ENCODE data around the gene FAM163A.
"Not testable (repeated sequence)": the region's sequence is repeated elsewhere in the genome, so short reads cannot be mapped to it uniquely, and the experiment has no call there.

Gene FAM163A

GRCh38 chr1:179817789-179818188, 74.7 kb downstream of the FAM163A start:
- DNase-seq = no peak

DNA sequence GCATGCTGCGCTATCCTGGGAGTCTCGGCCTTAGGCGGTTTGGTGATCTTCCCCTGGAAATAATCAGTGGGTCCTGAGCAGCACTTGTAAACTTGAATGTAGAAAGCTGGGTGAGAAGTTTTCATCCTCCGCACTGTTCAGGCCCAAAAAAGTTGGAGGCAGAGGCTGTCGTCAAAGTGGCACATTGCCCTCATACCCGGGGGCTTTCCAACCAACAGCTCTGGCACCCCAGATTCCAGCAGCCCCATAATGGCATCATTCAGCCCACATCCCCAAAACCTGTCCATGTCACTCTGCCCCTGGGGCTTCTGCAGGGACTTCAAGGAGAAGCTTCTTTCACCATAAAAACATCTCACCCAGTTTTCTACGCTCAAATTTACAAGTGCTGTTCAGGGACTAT, 75.2 kb downstream of the FAM163A start:
- no peak for DNase-seq

- no peak for DNase-seq
Observed at GRCh38 chr1:179818743-179819173, 75.7 kb downstream of the FAM163A start.

DNA sequence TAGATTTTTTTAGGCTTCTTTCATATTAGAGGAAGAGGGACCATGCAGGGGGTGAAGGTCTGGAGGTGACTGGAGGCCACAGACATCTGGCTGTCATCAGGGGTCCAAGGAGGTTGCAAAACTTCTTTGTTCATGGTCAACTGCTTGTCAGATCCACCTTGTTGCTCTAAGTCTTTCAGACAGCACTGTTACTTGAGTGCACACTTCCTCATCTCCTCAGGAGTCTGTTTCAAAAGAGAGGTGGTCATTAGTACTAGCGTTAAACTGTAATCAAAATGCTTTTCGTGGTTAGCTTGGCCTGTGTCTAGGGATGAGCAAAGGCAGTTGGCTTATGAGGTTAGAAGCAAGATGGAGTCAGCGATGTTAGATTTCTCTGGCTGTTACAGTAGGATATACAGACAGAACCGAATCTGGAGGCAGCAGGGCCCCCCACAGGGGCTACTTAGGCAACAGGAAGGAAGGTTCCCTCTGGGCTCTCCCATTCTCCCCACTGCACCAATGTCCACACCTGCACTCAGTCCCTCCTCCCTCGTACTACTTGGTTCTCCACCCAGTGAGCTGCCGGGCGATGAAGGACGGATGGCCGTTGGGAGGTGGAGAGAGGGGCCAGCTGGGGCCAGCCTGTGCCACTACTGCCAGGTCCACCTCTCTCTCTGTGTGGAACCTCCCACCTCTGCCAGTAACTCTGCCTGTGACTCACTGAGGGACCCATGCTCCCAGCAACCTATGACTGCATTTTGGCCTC, 77.3 kb downstream of the FAM163A start:
- DNase-seq = no peak

DNA sequence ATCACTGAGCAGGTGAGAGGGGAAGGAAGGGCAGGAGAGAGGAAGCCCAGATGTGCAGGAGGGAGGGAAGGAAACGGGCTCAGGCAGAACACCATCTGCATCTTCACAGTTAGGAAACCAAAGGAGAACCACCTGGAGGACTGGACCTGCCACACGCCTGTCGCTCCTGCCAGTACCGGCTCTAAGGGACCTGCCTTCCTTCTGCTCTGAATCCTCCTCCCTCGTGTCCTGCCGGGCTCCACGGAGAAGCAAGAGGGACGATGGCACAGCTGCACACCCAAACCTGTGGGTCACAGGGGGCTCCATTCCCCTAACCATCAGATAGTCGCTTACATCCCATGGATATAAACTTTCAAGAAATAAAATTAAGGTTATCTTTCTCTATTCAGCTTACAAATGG, 78.4 kb downstream of the FAM163A start:
- no peak for DNase-seq

GRCh38 chr1:179822065-179822464, 79.0 kb downstream of the FAM163A start:
- no peak for DNase-seq

DNA sequence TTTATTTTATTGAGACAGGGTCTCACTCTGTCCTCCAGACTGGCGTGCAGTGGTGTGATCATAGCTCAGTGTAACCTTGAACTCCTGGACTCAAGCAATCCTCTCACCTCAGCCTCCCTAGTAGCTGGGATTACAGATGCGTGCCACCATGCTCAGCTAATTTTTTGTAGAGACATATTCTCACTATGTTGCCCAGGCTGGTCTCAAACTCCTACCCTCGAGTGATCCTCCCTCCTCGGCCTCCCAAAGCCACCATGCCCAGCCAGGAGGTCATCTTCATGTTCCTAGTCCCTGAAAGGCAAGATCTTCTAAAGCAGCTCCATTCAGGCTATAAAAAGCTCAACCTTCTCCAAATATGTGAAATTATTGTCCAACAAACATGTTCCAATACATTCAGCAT, 80.6 kb downstream of the FAM163A start:
- no peak for DNase-seq

DNA sequence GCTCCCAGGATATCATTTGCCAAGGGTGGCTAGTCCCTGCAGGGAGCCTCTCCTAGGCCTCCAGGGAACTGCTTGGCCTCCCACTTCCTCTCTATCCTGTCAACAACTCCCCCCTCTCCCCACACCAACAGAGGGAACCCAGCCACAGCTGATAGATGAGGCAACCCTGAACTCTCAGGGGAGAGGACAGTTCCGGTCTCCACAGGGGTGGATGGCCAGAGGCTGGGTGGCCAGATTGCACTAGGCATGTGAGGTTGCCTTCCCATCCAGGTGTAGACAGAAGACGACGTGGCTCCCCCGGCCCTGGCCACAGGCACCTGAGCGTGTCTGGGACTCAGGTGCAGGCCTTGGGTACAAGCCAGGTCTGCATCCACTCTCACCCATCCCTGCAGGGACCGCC, 81.2 kb downstream of the FAM163A start:
- DNase-seq = no peak

- no peak for DNase-seq
Observed at GRCh38 chr1:179825206-179825605, 82.1 kb downstream of the FAM163A start.

DNA sequence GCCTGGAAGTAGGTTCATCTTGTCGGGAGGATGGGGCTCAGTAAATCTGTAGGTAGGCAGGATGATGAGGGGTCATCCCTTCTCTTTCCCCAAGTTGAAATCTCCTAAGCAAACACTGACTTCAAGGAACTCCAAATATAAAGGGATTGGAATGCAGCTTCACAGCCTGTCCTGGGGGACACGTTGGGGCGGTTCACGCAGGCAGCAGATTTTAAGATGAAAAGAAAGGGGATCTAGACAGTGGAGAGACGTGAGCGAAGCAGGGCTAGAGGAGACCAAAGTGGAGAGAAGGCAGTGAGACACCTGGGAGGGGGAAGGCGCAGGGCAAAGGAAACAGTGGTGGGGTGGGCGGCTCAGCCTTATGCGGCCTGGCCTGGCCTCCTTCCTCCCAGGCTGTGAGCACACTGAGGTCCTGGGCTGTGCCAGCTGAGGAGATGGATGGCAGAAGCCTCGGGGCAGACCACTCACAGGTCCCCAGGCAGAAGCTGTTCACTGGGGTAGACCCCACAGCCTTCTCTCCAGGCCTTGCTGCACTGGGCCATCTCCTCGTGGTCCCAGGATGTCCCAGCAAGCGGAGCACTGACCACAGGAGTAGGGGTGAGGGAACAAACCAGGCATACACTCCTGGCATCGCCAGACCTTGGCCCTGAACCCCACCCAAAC, 82.8 kb downstream of the FAM163A start:
- no peak for DNase-seq

GRCh38 chr1:179826626-179827280, 83.7 kb downstream of the FAM163A start:
- DNase-seq = no peak

GRCh38 chr1:179828554-179829110, 85.5 kb downstream of the FAM163A start:
- DNase-seq = no peak

DNA sequence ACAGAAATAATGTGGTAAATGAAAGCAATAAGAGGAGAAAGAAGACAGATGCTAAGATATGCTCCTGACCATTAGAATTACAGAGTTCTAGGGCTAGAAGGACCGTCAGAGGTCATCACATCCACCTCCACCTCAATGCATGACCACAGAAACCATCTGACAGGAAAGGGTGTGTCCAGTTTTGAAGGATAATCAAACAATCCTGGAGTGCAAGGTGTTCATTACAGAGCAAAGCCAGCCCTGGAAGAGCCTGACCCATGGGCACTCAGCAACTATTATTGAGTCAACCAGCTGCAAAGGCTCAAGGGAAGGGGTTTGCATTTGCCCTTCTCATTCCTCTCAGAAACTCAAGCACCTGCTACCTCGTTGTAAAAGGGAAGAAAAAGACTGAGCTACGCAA, 88.1 kb downstream of the FAM163A start:
- no peak for DNase-seq

DNA sequence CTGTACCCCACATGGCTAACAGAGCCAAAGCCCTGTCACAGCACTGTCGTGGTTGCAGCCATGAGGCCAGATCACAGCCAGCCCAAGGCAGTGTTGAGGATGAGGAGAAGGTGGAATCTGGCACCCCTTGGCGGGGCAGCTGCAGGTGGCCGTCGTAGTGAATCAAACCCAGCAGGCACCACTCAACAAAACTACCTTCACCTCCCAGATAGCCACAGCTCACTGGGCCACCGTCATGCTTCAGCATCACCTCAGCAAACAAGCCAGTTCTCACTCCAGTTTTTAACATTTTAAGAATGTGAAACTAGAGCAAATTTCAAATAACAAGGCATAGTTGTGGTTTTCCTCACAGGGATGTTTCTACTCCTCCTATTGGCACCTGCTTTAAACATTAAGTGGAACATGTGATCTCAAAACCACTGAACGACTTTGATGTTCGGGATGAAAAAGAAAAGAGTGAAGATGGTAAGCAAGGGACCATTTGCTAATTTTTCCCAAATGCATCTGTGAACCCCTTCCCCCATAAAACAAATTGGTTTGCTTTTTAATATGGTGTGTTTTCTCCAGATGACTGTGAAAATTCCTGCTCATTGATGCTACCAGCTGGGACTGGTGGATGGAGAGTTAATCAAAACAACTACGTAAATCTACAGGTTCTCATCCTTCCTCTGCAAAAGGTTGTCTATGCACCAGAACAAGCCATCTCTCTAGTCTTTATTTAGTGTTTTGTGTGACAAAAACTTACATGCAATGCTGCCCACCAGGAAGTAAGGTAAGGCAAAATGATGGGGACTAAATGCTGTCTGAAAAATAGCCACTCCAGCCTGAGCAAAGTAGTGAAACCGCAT, 89.0 kb downstream of the FAM163A start:
- DNase-seq = peak in 1 of 2 donors; percentile 7

- not testable (repeated sequence) for DNase-seq
Observed at GRCh38 chr1:179836686-179837445, 93.8 kb downstream of the FAM163A start.

- DNase-seq = no peak
Observed at GRCh38 chr1:179840107-179840506, 97.0 kb downstream of the FAM163A start.

GRCh38 chr1:179848233-179848632, 105.1 kb downstream of the FAM163A start:
- no peak for DNase-seq

DNA sequence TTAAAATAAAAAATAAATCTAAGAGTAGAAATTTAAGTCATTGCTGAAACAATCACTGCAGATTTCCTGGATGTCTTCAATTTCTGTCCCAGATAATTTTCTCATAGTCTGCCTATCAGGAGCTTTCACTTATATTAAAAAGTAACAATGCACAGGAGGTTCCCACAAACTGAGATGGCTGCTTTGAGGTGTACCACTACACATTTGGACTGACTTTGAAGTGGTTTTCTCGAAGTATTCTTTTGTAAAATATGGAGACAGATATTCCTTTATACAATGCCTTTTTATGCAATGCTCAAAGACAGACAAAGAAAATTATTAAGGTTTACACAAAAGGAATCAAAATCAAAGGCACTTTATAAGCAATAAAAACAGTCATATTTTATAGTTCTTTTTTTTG, 110.0 kb downstream of the FAM163A start:
- DNase-seq = no peak

- not testable (repeated sequence) for DNase-seq
Observed at GRCh38 chr1:179855831-179856230, 112.7 kb downstream of the FAM163A start.

GRCh38 chr1:179856296-179856695, 113.2 kb downstream of the FAM163A start:
- no peak for DNase-seq

DNA sequence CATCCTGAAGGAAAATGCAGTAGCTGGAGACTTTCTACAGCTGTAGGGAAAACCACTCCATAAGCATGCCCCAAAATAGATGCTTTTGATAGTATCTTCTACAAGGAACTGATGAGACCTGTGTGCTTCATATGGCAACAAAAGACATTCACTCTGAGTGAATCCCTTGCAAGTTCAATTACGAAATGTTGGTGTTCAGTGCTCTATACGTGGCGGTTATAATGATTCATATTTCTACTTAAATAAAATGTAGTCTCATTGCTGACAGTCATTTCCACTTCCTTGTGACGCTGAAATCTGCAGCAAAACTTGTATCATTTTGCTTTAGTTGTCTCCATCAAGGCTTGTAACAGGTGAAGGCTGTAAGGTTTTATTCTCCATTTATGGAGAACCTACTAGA, 113.9 kb downstream of the FAM163A start:
- DNase-seq = no peak

GRCh38 chr1:179860652-179861051, 117.6 kb downstream of the FAM163A start:
- no peak for DNase-seq
